ENCODE results near the gene AWAT2. TPM values are rescaled to one million over a fixed set of nuclear protein-coding genes. Genes with fewer than 3 reads are reported as not detected.
A peak's percentile ranks its signal among the peaks of the same experiment; 100 is the strongest.

Gene AWAT2
- total and polyA plus RNA-seq, 12 donors, result not detected

DNA sequence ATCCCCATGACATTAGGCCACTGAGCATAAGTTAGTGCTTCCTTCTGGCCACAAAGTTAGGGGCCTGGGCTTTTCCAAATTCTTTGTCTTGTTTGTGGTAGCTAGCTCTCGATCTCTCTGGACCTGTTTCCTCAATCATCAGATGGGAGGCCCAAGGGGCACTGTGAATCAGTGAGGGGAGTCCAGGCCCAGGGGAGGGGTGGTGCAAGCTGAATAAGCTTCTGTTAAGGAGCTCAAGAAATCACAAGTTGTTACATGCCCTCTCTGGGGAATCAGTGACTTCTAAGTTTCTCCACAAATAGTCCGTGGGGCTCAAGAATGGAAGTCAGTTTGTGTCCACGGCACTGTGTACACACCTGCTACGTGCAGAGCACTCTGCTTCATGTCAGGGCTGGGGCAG, 15.1 kb downstream of the AWAT2 start:
- 88 to 89% methylated on average over 4 of the region's 4 CpGs for WGBS, 2 donors
- no peak overlapping the region for H3K27ac ChIP-seq
- H3K27me3 ChIP-seq, result peaks cover 0 to 17% (median 0%) of the 10 kb centered on the region in 7 donors
- TF ChIP-seq, protein P1, sequence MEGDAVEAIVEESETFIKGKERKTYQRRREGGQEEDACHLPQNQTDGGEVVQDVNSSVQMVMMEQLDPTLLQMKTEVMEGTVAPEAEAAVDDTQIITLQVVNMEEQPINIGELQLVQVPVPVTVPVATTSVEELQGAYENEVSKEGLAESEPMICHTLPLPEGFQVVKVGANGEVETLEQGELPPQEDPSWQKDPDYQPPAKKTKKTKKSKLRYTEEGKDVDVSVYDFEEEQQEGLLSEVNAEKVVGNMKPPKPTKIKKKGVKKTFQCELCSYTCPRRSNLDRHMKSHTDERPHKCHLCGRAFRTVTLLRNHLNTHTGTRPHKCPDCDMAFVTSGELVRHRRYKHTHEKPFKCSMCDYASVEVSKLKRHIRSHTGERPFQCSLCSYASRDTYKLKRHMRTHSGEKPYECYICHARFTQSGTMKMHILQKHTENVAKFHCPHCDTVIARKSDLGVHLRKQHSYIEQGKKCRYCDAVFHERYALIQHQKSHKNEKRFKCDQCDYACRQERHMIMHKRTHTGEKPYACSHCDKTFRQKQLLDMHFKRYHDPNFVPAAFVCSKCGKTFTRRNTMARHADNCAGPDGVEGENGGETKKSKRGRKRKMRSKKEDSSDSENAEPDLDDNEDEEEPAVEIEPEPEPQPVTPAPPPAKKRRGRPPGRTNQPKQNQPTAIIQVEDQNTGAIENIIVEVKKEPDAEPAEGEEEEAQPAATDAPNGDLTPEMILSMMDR (IDR thresholded peaks at IDR 0.05), result no peak
- peaks cover 0 to 8% (median 0%) of the 10 kb centered on the region in 9 donors for H3K4me1 ChIP-seq
- H3K36me3 ChIP-seq, result no peaks in the 10 kb centered on the region
- ATAC-seq (no peak), DNase-seq (no peak)
- H3K9me3 ChIP-seq, result no peaks in the 10 kb centered on the region
- intact Hi-C loops (cut with DNase I), result loop anchor here (5.0 to 10.0 kb wide), 9 partner anchors 60 to 542 kb away; partner anchors contain the start of gene EDA (in 3 of the 10)
- no peak overlapping the region for H3K4me3 ChIP-seq

DNA sequence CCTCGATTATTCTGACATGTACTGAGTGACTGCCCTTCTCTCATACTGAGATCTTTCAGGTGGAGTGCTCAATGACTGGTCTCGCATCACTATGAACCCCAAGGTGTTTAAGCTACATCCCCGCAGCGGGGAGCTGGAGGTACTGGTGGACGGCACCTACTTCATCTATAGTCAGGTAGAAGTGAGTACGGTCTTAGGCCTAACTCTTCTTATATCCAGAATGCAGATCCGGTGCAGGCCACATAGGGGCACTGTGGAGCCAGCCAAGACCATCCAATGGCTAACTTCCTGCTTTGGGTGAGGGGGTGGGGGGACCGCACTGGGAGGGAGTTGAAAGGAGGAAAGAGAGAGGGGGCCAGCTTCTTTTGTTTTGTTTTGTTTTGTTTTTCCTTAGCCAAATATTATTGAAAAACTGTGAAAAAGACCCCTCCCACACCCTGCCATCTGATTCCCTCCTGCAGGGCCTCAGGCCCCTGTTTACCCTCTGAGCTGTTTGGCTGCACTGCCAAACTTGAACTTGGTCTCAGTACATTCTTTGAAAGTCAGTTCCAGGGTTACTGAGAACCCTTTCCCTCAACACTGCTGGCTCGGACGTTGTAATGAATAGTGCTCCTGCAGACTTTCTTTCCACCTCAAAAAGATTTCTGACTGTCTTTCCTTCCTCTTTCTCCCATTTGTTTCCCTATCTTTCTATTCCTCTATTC, 16.2 kb downstream of the AWAT2 start:
- Histone ChIP-seq H3K36me3 (no peaks in the 10 kb centered on the region), H3K4me3 (no peak overlapping the region), H3K27ac (no peak overlapping the region), H3K9me3 (no peaks in the 10 kb centered on the region), H3K4me1 (peaks cover 0 to 8% (median 0%) of the 10 kb centered on the region in 9 donors), H3K27me3 (peaks cover 0 to 22% (median 0%) of the 10 kb centered on the region in 7 donors)
- TF ChIP-seq, protein P1 (IDR thresholded peaks at IDR 0.05), result peak in 8 of 9 donors; percentile 25 to 56 (median 52)
- intact Hi-C loops (cut with DNase I), result loop anchor here (5.0 to 10.0 kb wide), 9 partner anchors 61 to 541 kb away; partner anchors contain the start of gene EDA (in 3 of the 10)
- 67 to 82% methylated on average over 10 of the region's 10 CpGs for WGBS, 2 donors
- peak in 6 of 8 donors; percentile 24 to 58 (median 47) for ATAC-seq
- DNase-seq, result peak in 1 of 2 donors; percentile 15

DNA sequence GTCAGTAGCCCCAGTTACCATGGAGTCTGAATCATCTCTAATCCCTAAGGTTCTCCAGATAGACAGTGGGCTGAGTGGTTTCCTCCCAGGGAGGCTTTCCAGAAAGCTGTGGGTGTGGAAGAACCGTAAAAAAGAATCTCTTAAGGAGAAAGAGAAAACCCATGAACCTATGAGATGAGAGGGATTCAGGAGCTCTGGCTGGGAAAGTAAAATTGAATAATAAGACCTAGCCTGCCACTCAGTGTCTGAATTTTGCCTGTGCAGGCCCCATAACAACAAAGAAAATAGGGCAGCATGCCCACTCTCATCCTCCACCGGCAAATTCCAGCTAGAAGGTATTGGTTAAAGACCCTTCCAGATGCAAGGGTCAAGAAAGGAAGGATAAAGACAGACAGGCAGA, 16.9 kb downstream of the AWAT2 start:
- H3K27ac ChIP-seq, result no peak overlapping the region
- TF ChIP-seq, protein P1 (IDR thresholded peaks at IDR 0.05), result peak in 1 of 9 donors; percentile 25
- H3K36me3 ChIP-seq, result no peaks in the 10 kb centered on the region
- DNase-seq (no peak), ATAC-seq (peak in 4 of 8 donors; percentile 43 to 68 (median 54))
- no peaks in the 10 kb centered on the region for H3K9me3 ChIP-seq
- no peak overlapping the region for H3K4me3 ChIP-seq
- peaks cover 0 to 29% (median 0%) of the 10 kb centered on the region in 7 donors for H3K27me3 ChIP-seq
- WGBS, 2 donors, result 46 to 49% methylated on average over 2 of the region's 2 CpGs
- intact Hi-C loops (cut with DNase I), result loop anchor here (5.0 to 10.0 kb wide), 9 partner anchors 62 to 540 kb away; partner anchors contain the start of gene EDA (in 3 of the 10)
- H3K4me1 ChIP-seq, result peaks cover 0 to 8% (median 0%) of the 10 kb centered on the region in 9 donors

DNA sequence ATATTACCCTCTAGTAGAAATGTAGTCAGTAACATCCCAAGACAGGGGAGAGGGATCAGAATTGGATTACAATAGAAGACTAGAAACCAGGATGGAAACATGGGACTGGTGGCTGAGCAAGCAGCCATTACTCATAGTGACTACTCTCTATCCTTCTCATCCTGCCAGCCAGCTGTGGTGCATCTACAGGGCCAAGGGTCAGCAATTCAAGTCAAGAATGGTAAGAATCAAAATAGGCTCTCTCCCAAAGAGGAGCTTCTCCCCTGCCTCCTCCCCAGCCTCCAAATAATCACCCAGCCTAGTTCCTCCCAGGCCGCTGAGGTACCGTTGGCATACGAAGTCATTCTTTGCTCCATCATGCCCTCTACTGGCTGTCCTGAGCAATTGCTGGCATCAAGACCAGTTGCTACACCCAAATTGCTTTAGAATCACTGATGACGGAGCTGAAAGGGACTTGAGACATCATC, 19.4 kb downstream of the AWAT2 start:
- Histone ChIP-seq H3K4me3 (no peak overlapping the region), H3K36me3 (no peaks in the 10 kb centered on the region), H3K27ac (no peak overlapping the region), H3K4me1 (peaks cover 0 to 16% (median 0%) of the 10 kb centered on the region in 9 donors), H3K9me3 (no peaks in the 10 kb centered on the region), H3K27me3 (peaks cover 0 to 48% (median 0%) of the 10 kb centered on the region in 7 donors)
- intact Hi-C loops (cut with DNase I), result loop anchor here (2.0 to 10.0 kb wide), 10 partner anchors 64 to 538 kb away; partner anchors contain the start of gene EDA (in 3 of the 10)
- TF ChIP-seq, protein P1 (IDR thresholded peaks at IDR 0.05), result peak; percentile 46 to 79 (median 69)
- ATAC-seq, result peak in 7 of 8 donors; percentile 44 to 74 (median 68)
- peak; percentile 11 to 46 for DNase-seq
- WGBS, 2 donors, result 0 to 8% methylated on average over 4 of the region's 4 CpGs
